ENCODE results near the gene FKRP.

DNA sequence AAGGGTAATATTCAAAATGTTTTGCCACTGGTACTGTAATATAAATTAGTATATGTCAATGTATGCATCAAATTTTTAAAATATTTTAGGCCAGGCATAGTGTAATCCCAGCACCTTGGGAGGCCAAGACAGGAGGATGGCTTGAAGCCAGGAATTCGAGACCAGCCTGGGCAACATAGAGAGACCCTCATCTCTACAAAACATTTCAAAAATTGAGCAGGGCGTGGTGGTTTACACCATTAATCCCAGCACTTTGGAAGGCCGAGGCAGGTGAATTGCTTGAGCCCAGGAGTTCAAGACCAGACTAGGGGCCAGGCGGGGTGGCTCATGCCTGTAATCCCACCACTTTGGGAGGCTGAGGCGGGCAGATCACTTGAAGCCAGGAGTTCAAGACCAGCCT is 14.5 kb downstream of the FKRP start:
- TF ChIP-seq, protein P1, sequence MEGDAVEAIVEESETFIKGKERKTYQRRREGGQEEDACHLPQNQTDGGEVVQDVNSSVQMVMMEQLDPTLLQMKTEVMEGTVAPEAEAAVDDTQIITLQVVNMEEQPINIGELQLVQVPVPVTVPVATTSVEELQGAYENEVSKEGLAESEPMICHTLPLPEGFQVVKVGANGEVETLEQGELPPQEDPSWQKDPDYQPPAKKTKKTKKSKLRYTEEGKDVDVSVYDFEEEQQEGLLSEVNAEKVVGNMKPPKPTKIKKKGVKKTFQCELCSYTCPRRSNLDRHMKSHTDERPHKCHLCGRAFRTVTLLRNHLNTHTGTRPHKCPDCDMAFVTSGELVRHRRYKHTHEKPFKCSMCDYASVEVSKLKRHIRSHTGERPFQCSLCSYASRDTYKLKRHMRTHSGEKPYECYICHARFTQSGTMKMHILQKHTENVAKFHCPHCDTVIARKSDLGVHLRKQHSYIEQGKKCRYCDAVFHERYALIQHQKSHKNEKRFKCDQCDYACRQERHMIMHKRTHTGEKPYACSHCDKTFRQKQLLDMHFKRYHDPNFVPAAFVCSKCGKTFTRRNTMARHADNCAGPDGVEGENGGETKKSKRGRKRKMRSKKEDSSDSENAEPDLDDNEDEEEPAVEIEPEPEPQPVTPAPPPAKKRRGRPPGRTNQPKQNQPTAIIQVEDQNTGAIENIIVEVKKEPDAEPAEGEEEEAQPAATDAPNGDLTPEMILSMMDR (IDR thresholded peaks at IDR 0.05; ENCODE audit: low read depth, low read length, poor library complexity, severe bottlenecking), result no peak
- no peak for TF ChIP-seq EZH2phosphoT487 (IDR thresholded peaks at IDR 0.05; ENCODE audit: borderline replicate concordance, low read length)
